ENCODE data around the gene PRDM2.

Gene PRDM2

DNA sequence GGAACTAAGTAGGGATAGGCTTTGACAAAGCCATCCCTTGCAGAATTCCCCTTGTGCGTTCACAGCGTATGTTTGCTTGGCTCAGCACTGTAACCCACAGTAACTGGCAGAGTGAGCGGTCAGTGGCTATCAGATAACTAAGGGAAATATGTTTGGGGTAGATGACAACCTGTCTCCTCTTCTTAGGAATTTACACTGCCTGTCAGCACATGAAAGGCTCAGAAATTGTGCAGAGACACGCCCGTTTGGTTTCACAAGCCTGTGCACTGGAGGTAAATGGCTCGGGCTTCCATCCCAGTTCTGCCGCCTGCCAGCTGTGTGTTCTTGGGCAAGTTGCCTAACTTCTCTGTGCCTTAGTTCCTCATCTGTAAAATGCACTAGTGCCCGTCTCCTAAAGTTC is 101.2 kb downstream of the PRDM2 start:
- H3K4ac ChIP-seq (ENCODE audit: low read depth, low read length): no peak overlapping the region
- no peaks in the 10 kb centered on the region for H3K27me3 ChIP-seq (ENCODE audit: insufficient read depth, low read length)
- no peaks in the 10 kb centered on the region for H3K36me3 ChIP-seq (ENCODE audit: control insufficient read depth in 1 of 2, insufficient read depth in 2 of 2, low read length in 2 of 2)
- no peak overlapping the region for H3K14ac ChIP-seq (ENCODE audit: low read length)
- no peak overlapping the region for H4K91ac ChIP-seq (ENCODE audit: low read depth, low read length)
- no peak overlapping the region for H3K9ac ChIP-seq (ENCODE audit: low read length)
- no peak overlapping the region for H3K27ac ChIP-seq (ENCODE audit: low read depth, low read length)
- no CpG with 5 or more reads among the region's 8 CpGs for WGBS (ENCODE audit: extremely low coverage, insufficient coverage, insufficient read length)
- H3K4me1 ChIP-seq (ENCODE audit: control insufficient read depth in 1 of 2, insufficient read depth in 2 of 2, low read length in 2 of 2): peaks cover 8 to 10% of the 10 kb centered on the region in 2 experiments
- peak; percentile 96 to 97 for DNase-seq
- no peak overlapping the region for H3K18ac ChIP-seq (ENCODE audit: low read length)
- no peak overlapping the region for H2BK12ac ChIP-seq (ENCODE audit: low read length)
- H2AK5ac ChIP-seq (ENCODE audit: low read length): no peak overlapping the region
- H2BK5ac ChIP-seq (ENCODE audit: low read depth, low read length, poor library complexity): no peak overlapping the region
- H3K79me2 ChIP-seq (ENCODE audit: control insufficient read depth, insufficient read depth, low read length, poor library complexity): no peaks in the 10 kb centered on the region
- no peak overlapping the region for H2AFZ ChIP-seq (ENCODE audit: insufficient read depth, low read length, poor library complexity)
- no peak overlapping the region for H2BK120ac ChIP-seq (ENCODE audit: insufficient read depth, low read length, poor library complexity)
- H3K4me3 ChIP-seq (ENCODE audit: low read depth, low read length): no peak overlapping the region
- H3K79me1 ChIP-seq (ENCODE audit: low read length): no peaks in the 10 kb centered on the region
- H4K12ac ChIP-seq (ENCODE audit: low read depth, low read length): no peak overlapping the region
- no peak overlapping the region for H3K4me2 ChIP-seq (ENCODE audit: low read length)
- no peaks in the 10 kb centered on the region for H3K9me3 ChIP-seq (ENCODE audit: insufficient read depth, low read depth, low read length)
- H4K8ac ChIP-seq (ENCODE audit: low read depth, low read length): no peak overlapping the region
- H3K23ac ChIP-seq (ENCODE audit: low read length): no peak overlapping the region

DNA sequence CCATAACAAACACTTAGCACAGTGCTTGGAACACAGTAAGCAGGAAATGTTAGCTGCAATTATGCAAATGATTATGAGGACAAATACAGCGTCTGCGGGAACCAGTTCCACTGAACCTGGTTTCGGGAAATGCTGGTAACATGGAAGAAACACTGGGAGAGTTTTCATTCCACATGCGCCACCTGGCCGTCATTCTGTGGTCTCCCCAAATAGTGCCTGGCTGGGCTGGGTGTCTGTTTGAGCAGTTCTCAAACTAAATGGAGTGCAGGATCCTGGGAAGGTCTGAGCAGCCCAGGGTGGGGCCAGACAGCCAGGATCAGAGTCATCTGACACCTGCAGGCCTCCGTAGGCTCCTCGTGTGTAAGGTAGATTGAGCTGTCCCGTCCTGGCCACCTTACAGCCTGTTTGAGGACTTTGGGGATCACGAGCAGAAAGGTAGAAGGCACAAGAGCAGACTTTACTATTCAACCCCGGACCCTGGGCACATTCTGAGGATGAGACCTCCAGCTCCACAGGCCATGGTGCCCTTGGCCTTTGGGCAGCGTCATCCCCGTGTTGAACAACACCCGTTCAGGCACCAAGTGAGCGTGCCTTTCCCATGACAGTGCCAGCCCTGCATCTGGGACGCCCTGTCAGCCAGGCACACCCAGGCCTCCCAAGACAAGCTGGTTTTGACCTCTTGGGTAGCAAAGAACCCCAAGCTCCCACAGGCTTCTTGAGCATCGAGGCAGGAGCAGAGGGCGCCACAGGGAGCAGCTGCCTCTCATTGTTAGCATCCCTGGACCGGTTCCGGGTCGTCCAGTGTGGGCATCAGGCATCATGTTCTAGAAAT is 101.9 kb downstream of the PRDM2 start:
- peak; percentile 84 to 88 for DNase-seq
- Histone ChIP-seq H3K79me1 (ENCODE audit: low read length) (no peaks in the 10 kb centered on the region), H3K4me3 (ENCODE audit: low read depth, low read length) (no peak overlapping the region), H4K8ac (ENCODE audit: low read depth, low read length) (no peak overlapping the region), H3K36me3 (ENCODE audit: control insufficient read depth in 1 of 2, insufficient read depth in 2 of 2, low read length in 2 of 2) (no peaks in the 10 kb centered on the region), H2BK12ac (ENCODE audit: low read length) (no peak overlapping the region), H2BK5ac (ENCODE audit: low read depth, low read length, poor library complexity) (no peak overlapping the region), H3K4ac (ENCODE audit: low read depth, low read length) (no peak overlapping the region), H4K12ac (ENCODE audit: low read depth, low read length) (no peak overlapping the region), H2AK5ac (ENCODE audit: low read length) (no peak overlapping the region), H3K23ac (ENCODE audit: low read length) (no peak overlapping the region), H3K4me1 (ENCODE audit: control insufficient read depth in 1 of 2, insufficient read depth in 2 of 2, low read length in 2 of 2) (peaks cover 8 to 10% of the 10 kb centered on the region in 2 experiments), H3K14ac (ENCODE audit: low read length) (no peak overlapping the region), H4K91ac (ENCODE audit: low read depth, low read length) (no peak overlapping the region), H3K79me2 (ENCODE audit: control insufficient read depth, insufficient read depth, low read length, poor library complexity) (no peaks in the 10 kb centered on the region), H3K9ac (ENCODE audit: low read length) (no peak overlapping the region), H2AFZ (ENCODE audit: insufficient read depth, low read length, poor library complexity) (no peak overlapping the region), H3K4me2 (ENCODE audit: low read length) (no peak overlapping the region), H3K27me3 (ENCODE audit: insufficient read depth, low read length) (no peaks in the 10 kb centered on the region), H3K27ac (ENCODE audit: low read depth, low read length) (no peak overlapping the region), H2BK120ac (ENCODE audit: insufficient read depth, low read length, poor library complexity) (no peak overlapping the region), H3K9me3 (ENCODE audit: insufficient read depth, low read depth, low read length) (no peaks in the 10 kb centered on the region), H3K18ac (ENCODE audit: low read length) (no peak overlapping the region)
- no CpG with 5 or more reads among the region's 20 CpGs for WGBS (ENCODE audit: extremely low coverage, insufficient coverage, insufficient read length)

DNA sequence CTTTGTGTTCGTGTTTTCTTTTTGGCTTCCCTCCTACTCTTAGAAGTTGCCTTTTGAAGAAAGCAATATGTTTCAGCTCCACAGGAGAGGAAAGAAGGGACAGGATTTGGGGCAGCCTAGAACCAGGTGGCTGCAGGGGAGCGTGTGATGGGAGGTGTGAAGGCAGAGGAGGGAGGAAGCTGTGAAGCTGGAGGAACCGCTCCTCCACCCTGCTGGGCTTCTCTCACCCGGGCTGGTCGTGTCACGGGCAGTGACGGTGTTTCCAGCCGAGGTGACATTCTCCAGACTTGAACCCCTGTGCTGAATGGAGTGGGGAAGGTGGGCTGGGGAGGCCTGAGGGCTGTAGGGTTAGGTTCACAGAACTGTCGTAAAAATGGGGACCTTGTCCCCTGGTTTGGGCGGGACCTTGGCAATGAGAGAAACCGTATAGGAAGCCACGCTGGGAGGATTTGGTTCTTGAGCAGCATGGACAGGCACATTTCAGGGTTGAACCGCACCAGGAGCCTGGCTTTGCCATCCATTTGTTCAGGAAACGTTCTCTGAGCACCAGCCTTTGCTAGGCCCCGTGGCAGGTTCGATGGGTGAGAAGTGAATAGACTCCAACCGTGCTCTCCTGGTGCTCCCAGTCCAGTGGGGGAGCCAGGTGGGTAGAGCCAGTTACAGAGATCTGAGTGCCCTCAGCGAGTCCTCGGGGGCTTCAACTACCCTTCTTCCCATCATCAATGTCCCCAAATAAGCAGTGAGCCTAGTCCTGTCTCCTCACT is 103.0 kb downstream of the PRDM2 start:
- Histone ChIP-seq H3K9me3 (ENCODE audit: insufficient read depth, low read depth, low read length) (no peaks in the 10 kb centered on the region), H3K36me3 (ENCODE audit: control insufficient read depth in 1 of 2, insufficient read depth in 2 of 2, low read length in 2 of 2) (no peaks in the 10 kb centered on the region), H2AFZ (ENCODE audit: insufficient read depth, low read length, poor library complexity) (no peak overlapping the region), H2BK5ac (ENCODE audit: low read depth, low read length, poor library complexity) (no peak overlapping the region), H3K4me2 (ENCODE audit: low read length) (no peak overlapping the region), H3K14ac (ENCODE audit: low read length) (no peak overlapping the region), H3K4me1 (ENCODE audit: control insufficient read depth in 1 of 2, insufficient read depth in 2 of 2, low read length in 2 of 2) (peaks cover 8 to 10% of the 10 kb centered on the region in 2 experiments), H3K27me3 (ENCODE audit: insufficient read depth, low read length) (no peaks in the 10 kb centered on the region), H3K9ac (ENCODE audit: low read length) (no peak overlapping the region), H4K12ac (ENCODE audit: low read depth, low read length) (no peak overlapping the region), H3K79me1 (ENCODE audit: low read length) (no peaks in the 10 kb centered on the region), H2BK12ac (ENCODE audit: low read length) (no peak overlapping the region), H3K79me2 (ENCODE audit: control insufficient read depth, insufficient read depth, low read length, poor library complexity) (no peaks in the 10 kb centered on the region), H4K91ac (ENCODE audit: low read depth, low read length) (no peak overlapping the region), H2BK120ac (ENCODE audit: insufficient read depth, low read length, poor library complexity) (no peak overlapping the region), H2AK5ac (ENCODE audit: low read length) (no peak overlapping the region), H3K23ac (ENCODE audit: low read length) (no peak overlapping the region), H3K27ac (ENCODE audit: low read depth, low read length) (no peak overlapping the region), H3K18ac (ENCODE audit: low read length) (no peak overlapping the region), H4K8ac (ENCODE audit: low read depth, low read length) (no peak overlapping the region), H3K4me3 (ENCODE audit: low read depth, low read length) (no peak overlapping the region), H3K4ac (ENCODE audit: low read depth, low read length) (no peak overlapping the region)
- DNase-seq: no peak
- WGBS (ENCODE audit: extremely low coverage, insufficient coverage, insufficient read length): no CpG with 5 or more reads among the region's 19 CpGs

DNA sequence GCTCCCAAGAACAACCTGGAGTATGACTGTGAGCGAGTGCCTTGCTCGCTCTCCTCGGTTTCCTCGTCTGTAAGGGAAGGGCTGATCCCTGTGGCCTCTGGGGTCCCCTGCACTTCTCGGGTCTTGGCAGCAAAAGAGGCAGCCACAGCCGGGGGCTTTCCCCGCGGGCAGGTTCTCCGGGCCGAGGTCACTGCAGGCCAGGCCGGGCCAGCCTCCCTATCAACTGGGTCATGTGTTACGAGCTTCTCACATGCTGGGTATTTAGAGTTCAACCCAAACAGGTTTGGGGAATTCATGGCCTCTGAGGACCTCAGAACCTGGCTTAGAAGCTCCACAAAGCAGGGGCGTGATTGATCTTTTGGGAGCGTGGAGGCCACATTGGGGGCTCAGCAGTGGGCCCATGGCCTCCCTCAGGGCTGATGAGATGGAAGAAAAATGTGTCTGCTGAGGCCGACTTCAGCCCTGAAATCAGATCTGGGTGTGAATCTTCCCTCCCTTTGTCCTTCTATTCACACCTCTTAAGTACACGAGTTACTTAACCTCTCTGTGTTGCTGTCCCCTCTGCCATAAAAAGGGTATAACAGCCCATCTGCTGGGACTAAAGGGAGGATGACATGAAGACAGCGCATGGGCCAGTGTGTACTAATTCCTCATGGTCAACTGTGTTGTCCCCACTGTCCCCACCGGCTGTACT is 103.7 kb downstream of the PRDM2 start:
- Histone ChIP-seq H3K9me3 (ENCODE audit: insufficient read depth, low read depth, low read length) (no peaks in the 10 kb centered on the region), H3K27me3 (ENCODE audit: insufficient read depth, low read length) (no peaks in the 10 kb centered on the region), H3K27ac (ENCODE audit: low read depth, low read length) (no peak overlapping the region), H3K14ac (ENCODE audit: low read length) (no peak overlapping the region), H2AFZ (ENCODE audit: insufficient read depth, low read length, poor library complexity) (no peak overlapping the region), H2BK5ac (ENCODE audit: low read depth, low read length, poor library complexity) (no peak overlapping the region), H3K18ac (ENCODE audit: low read length) (no peak overlapping the region), H2BK120ac (ENCODE audit: insufficient read depth, low read length, poor library complexity) (no peak overlapping the region), H2AK5ac (ENCODE audit: low read length) (no peak overlapping the region), H4K91ac (ENCODE audit: low read depth, low read length) (no peak overlapping the region), H3K4ac (ENCODE audit: low read depth, low read length) (no peak overlapping the region), H3K4me2 (ENCODE audit: low read length) (no peak overlapping the region), H3K9ac (ENCODE audit: low read length) (no peak overlapping the region), H3K4me1 (ENCODE audit: control insufficient read depth in 1 of 2, insufficient read depth in 2 of 2, low read length in 2 of 2) (peaks cover 8 to 10% of the 10 kb centered on the region in 2 experiments), H3K23ac (ENCODE audit: low read length) (no peak overlapping the region), H3K36me3 (ENCODE audit: control insufficient read depth in 1 of 2, insufficient read depth in 2 of 2, low read length in 2 of 2) (no peaks in the 10 kb centered on the region), H3K4me3 (ENCODE audit: low read depth, low read length) (no peak overlapping the region), H3K79me2 (ENCODE audit: control insufficient read depth, insufficient read depth, low read length, poor library complexity) (no peaks in the 10 kb centered on the region), H3K79me1 (ENCODE audit: low read length) (no peaks in the 10 kb centered on the region), H2BK12ac (ENCODE audit: low read length) (no peak overlapping the region), H4K12ac (ENCODE audit: low read depth, low read length) (no peak overlapping the region), H4K8ac (ENCODE audit: low read depth, low read length) (no peak overlapping the region)
- peak; percentile 81 to 83 for DNase-seq
- no CpG with 5 or more reads among the region's 18 CpGs for WGBS (ENCODE audit: extremely low coverage, insufficient coverage, insufficient read length)
